A549 (cell line): ENCODE measurements around the gene RESF1. TPM values are rescaled to one million over a fixed set of nuclear protein-coding genes. Genes with fewer than 3 reads are reported as not detected.

Experiments used
- ATAC-seq, 2 experiments: fragments of 200-7000 bp in 1 of 2; fragments of >200 bp in 1 of 2; cut with Nextera tagmentation in 1 of 2; cut with Tn5 transposase in 1 of 2; 3 replicates each; pipeline versions ENCODE4 v1.8.0 to v1.9.1; 2018 to 2020; ENCODE audit warnings: mild to moderate bottlenecking in 1 of 2, moderate library complexity in 1 of 2
- CTCF ChIA-PET: fragments of 300-600 bp; sonication (Branson Sonifier 250); formaldehyde crosslinking; extraction: SDS; loops from one replicate; lab custom pipeline; 2021; ENCODE audit warnings: antibody characterized with exemption, inconsistent platforms; lab: Yijun Ruan, JAX
- POLR2A ChIA-PET: fragments of 350-600 bp; formaldehyde crosslinking; extraction: SDS; loops from one replicate; lab custom pipeline; 2021; ENCODE audit warnings: antibody characterized with exemption, inconsistent platforms; lab: Yijun Ruan, JAX
- DNase-seq, 2 experiments: peaks; one replicate each; pipeline versions ENCODE4 v3.0.0 to v3.0.0-alpha.2; 2011 to 2016; ENCODE audit warnings: low read depth in 1 of 2, low spot score in 1 of 2
- FAIRE-seq: peaks from 2 replicates; lab custom pipeline; 2011; peaks lifted over from hg19 to GRCh38; lab: Jason Lieb, UNC
- H3K27ac ChIP-seq, 2 experiments: fragments of >200 bp; sonication (Bioruptor Twin); formaldehyde crosslinking; 3 replicates each; pipeline ENCODE4 v1.5.1; 2016 to 2017
- H3K4me1 ChIP-seq: fragments of >200 bp; sonication (Bioruptor Twin); formaldehyde crosslinking; 3 replicates; pipeline ENCODE4 v1.6.1; 2016
- H3K4me2 ChIP-seq: fragments of >200 bp; sonication (Bioruptor Twin); formaldehyde crosslinking; 3 replicates; pipeline ENCODE4 v1.6.1; 2016
- H3K4me3 ChIP-seq: fragments of >200 bp; sonication (Bioruptor Twin); formaldehyde crosslinking; 3 replicates; pipeline ENCODE4 v1.5.1; 2016
- H3K9me3 ChIP-seq: fragments of >200 bp; sonication (Bioruptor Twin); formaldehyde crosslinking; 3 replicates; pipeline ENCODE4 v1.6.1; 2016
- CHD2 ChIP-seq: fragments of 150-350 bp; IDR thresholded peaks from 2 replicates; pipeline ENCODE4 v1.6.1; 2014; ENCODE audit warnings: low read length; ENCODE audit not compliant: partially characterized antibody
- ESRRA ChIP-seq: fragments of 150-350 bp; IDR thresholded peaks from 2 replicates; pipeline ENCODE4 v1.6.1; 2014; ENCODE audit warnings: mild to moderate bottlenecking, low read length, borderline replicate concordance
- FOSB ChIP-seq: fragments of 250-450 bp; sonication (Bioruptor Pico); IDR thresholded peaks from 2 replicates; pipeline ENCODE4 v1.5.0; 2020; ENCODE audit warnings: mild to moderate bottlenecking, moderate library complexity
- FOXS1 ChIP-seq: fragments of 250-450 bp; sonication (Bioruptor Pico); IDR thresholded peaks from 2 replicates; pipeline ENCODE4 v1.5.0; 2020; ENCODE audit warnings: mild to moderate bottlenecking, moderate library complexity
- HDAC2 ChIP-seq: fragments of 200-600 bp; sonication (generic); IDR thresholded peaks from 2 replicates; pipeline ENCODE4 v1.6.1; 2016
- HOXA7 ChIP-seq: fragments of 250-450 bp; sonication (Bioruptor Pico); IDR thresholded peaks from 2 replicates; pipeline ENCODE4 v1.5.0; 2020; ENCODE audit warnings: mild to moderate bottlenecking, moderate library complexity
- HOXB13 ChIP-seq: fragments of 250-450 bp; sonication (Bioruptor Pico); IDR thresholded peaks from 2 replicates; pipeline ENCODE4 v1.5.0; 2020; ENCODE audit warnings: low read depth, mild to moderate bottlenecking, moderate library complexity
- JUN ChIP-seq, 2 experiments: fragments of >200 bp; sonication (Bioruptor Twin); formaldehyde crosslinking; IDR thresholded peaks; 2 replicates in 1 of 2; 3 replicates in 1 of 2; pipeline ENCODE4 v1.6.1; 2016 to 2017
- JUNB ChIP-seq: fragments of >200 bp; sonication (Bioruptor Twin); formaldehyde crosslinking; IDR thresholded peaks from 2 replicates; pipeline ENCODE4 v1.6.1; 2016
- MAFK ChIP-seq: fragments of 450-650 bp; IDR thresholded peaks from 2 replicates; pipeline ENCODE4 v1.6.1; 2014; ENCODE audit not compliant: partially characterized antibody
- MAZ ChIP-seq: fragments of 150-350 bp; IDR thresholded peaks from 2 replicates; pipeline ENCODE4 v1.6.1; 2014; ENCODE audit warnings: antibody characterized with exemption, low read depth, low read length, borderline replicate concordance
- MYC ChIP-seq: IDR thresholded peaks from 2 replicates; pipeline ENCODE4 v1.6.1; 2012; ENCODE audit warnings: mild to moderate bottlenecking, inconsistent platforms, low read length, improper control_type of control experiment, borderline replicate concordance
- NR3C1 ChIP-seq: fragments of >200 bp; sonication (Bioruptor Twin); formaldehyde crosslinking; IDR thresholded peaks from 3 replicates; pipeline ENCODE4 v1.6.1; 2017
- POLR2A ChIP-seq: IDR thresholded peaks from 2 replicates; pipeline ENCODE4 v1.6.1; 2012; ENCODE audit warnings: mild to moderate bottlenecking, low read length
- POLR2AphosphoS2 ChIP-seq: conservative IDR thresholded peaks from 2 replicates; pipeline ENCODE4 v1.6.1; 2012; ENCODE audit warnings: low read length, improper control_type of control experiment, inconsistent platforms
- RAD21 ChIP-seq, 2 experiments: fragments of >200 bp in 1 of 2; sonication (Bioruptor Twin) in 1 of 2; formaldehyde crosslinking in 1 of 2; IDR thresholded peaks in 1 of 2; conservative IDR thresholded peaks in 1 of 2; 2 replicates in 1 of 2; 3 replicates in 1 of 2; pipeline ENCODE4 v1.6.1; 2012 to 2018; ENCODE audit warnings: inconsistent platforms in 1 of 2
- SMC3 ChIP-seq: fragments of >200 bp; sonication (Bioruptor Twin); formaldehyde crosslinking; IDR thresholded peaks from 3 replicates; pipeline ENCODE4 v1.6.1; 2018; ENCODE audit warnings: inconsistent platforms
- ZFP36 ChIP-seq: fragments of 450-650 bp; IDR thresholded peaks from 2 replicates; pipeline ENCODE4 v1.6.1; 2014; ENCODE audit warnings: borderline replicate concordance; ENCODE audit not compliant: partially characterized antibody
- ZNF302 ChIP-seq: fragments of 250-450 bp; sonication (Bioruptor Pico); IDR thresholded peaks from 2 replicates; pipeline ENCODE4 v1.9.0; 2021; ENCODE audit warnings: inconsistent platforms, mild to moderate bottlenecking, moderate library complexity
- ZSCAN20 ChIP-seq: fragments of 250-450 bp; sonication (Bioruptor Pico); IDR thresholded peaks from 2 replicates; pipeline ENCODE4 v1.8.0; 2022; ENCODE audit warnings: mild to moderate bottlenecking, moderate library complexity
- WGBS: methylation state at CpG from one replicate; pipeline ENCODE4 v1.1.6; 2017; ENCODE audit errors: missing lambda C conversion rate; 5-methylcytosine and 5-hydroxymethylcytosine counted together
- polyA plus RNA-seq, 4 experiments: library from polyadenylated mRNA; depleted of rRNA in 3 of 4; stranded (reverse); fragments of >200 nt; fragmentation: RNase III in 1 of 4; extraction: RNeasy Plus Mini Kit Qiagen cat#74134 plus additional on column Dnase treatment in 1 of 4; gene quantifications; 2 replicates in 3 of 4; 3 replicates in 1 of 4; pipeline ENCODE4 v1.2.3, GENCODE V29; 2011 to 2017
- TF ChIP-seq, protein P1 (sequence below): fragments of >200 bp; sonication (Bioruptor Twin); formaldehyde crosslinking; IDR thresholded peaks from 3 replicates; pipeline ENCODE4 v1.6.1; 2016
- TF ChIP-seq, protein P2 (sequence below): IDR thresholded peaks from 2 replicates; pipeline ENCODE4 v1.6.1; 2012
- TF ChIP-seq, protein P3 (sequence below): fragments of 200-600 bp; sonication (generic); IDR thresholded peaks from 2 replicates; pipeline ENCODE4 v1.6.1; 2016; ENCODE audit warnings: antibody characterized with exemption, mild to moderate bottlenecking, moderate library complexity
- TF ChIP-seq, protein P4 (sequence below): fragments of 250-450 bp; sonication (Bioruptor Pico); IDR thresholded peaks from 2 replicates; pipeline ENCODE4 v1.5.0; 2021; ENCODE audit warnings: mild to moderate bottlenecking, moderate library complexity, borderline replicate concordance

The RESF1 gene
- polyA plus RNA-seq, 2 of the 4 experiments (the other 2 are of a cell fraction) = 17.5 to 45.4 TPM

DNA sequence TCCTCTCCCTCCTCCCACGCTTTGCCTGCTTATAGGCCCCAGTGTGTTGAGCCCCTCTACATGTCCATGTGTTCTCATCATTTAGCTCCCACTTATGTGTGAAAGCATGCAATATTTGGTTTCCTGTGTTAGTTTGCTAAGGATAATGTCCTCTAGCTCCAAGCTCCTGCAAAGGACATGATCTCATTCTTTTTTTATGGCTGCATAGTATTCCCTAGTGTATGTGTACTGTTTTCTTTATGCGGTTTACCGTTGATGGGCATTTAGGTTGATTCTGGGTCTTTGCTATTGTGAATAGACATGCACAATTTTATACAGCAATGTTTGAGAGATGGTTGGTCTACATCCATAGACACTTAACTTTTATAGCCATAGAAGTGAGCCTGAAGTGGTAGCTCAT, 5.1 kb downstream of the RESF1 start:
- Histone ChIP-seq H3K4me1 (peaks cover 21% of the 10 kb centered on the region), H3K4me3 (no peak overlapping the region), H3K27ac (no peak overlapping the region), H3K4me2 (no peak overlapping the region), H3K9me3 (no peaks in the 10 kb centered on the region)
- WGBS = 96% methylated on average over 3 of the region's 3 CpGs
- ChIA-PET CTCF (interaction anchor here (1.3 kb wide), 1 partner anchor 96 kb away, joined by 4 read pairs; no protein-coding TSS in a partner anchor), POLR2A (no interaction called here)
- ATAC-seq (no peak), DNase-seq (no peak), FAIRE-seq (no peak)
- no peak for TF ChIP-seq MAZ
- TF ChIP-seq, protein P1, sequence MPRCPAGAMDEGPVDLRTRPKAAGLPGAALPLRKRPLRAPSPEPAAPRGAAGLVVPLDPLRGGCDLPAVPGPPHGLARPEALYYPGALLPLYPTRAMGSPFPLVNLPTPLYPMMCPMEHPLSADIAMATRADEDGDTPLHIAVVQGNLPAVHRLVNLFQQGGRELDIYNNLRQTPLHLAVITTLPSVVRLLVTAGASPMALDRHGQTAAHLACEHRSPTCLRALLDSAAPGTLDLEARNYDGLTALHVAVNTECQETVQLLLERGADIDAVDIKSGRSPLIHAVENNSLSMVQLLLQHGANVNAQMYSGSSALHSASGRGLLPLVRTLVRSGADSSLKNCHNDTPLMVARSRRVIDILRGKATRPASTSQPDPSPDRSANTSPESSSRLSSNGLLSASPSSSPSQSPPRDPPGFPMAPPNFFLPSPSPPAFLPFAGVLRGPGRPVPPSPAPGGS = no peak
- no peak for TF ChIP-seq ESRRA
- TF ChIP-seq ZNF302 = no peak
- TF ChIP-seq POLR2AphosphoS2 = no peak
- TF ChIP-seq CHD2 = no peak
- no peak for TF ChIP-seq JUN (IDR thresholded peaks at IDR 0.05)
- TF ChIP-seq JUNB = no peak
- no peak for TF ChIP-seq ZFP36
- TF ChIP-seq FOXS1 (CRISPR knock-in tag) = no peak
- TF ChIP-seq, protein P2, sequence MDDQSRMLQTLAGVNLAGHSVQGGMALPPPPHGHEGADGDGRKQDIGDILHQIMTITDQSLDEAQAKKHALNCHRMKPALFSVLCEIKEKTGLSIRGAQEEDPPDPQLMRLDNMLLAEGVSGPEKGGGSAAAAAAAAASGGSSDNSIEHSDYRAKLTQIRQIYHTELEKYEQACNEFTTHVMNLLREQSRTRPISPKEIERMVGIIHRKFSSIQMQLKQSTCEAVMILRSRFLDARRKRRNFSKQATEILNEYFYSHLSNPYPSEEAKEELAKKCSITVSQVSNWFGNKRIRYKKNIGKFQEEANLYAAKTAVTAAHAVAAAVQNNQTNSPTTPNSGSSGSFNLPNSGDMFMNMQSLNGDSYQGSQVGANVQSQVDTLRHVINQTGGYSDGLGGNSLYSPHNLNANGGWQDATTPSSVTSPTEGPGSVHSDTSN = no peak
- TF ChIP-seq, protein P3, sequence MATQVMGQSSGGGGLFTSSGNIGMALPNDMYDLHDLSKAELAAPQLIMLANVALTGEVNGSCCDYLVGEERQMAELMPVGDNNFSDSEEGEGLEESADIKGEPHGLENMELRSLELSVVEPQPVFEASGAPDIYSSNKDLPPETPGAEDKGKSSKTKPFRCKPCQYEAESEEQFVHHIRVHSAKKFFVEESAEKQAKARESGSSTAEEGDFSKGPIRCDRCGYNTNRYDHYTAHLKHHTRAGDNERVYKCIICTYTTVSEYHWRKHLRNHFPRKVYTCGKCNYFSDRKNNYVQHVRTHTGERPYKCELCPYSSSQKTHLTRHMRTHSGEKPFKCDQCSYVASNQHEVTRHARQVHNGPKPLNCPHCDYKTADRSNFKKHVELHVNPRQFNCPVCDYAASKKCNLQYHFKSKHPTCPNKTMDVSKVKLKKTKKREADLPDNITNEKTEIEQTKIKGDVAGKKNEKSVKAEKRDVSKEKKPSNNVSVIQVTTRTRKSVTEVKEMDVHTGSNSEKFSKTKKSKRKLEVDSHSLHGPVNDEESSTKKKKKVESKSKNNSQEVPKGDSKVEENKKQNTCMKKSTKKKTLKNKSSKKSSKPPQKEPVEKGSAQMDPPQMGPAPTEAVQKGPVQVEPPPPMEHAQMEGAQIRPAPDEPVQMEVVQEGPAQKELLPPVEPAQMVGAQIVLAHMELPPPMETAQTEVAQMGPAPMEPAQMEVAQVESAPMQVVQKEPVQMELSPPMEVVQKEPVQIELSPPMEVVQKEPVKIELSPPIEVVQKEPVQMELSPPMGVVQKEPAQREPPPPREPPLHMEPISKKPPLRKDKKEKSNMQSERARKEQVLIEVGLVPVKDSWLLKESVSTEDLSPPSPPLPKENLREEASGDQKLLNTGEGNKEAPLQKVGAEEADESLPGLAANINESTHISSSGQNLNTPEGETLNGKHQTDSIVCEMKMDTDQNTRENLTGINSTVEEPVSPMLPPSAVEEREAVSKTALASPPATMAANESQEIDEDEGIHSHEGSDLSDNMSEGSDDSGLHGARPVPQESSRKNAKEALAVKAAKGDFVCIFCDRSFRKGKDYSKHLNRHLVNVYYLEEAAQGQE = no peak
- TF ChIP-seq MYC = no peak
- no peak for TF ChIP-seq FOSB (CRISPR knock-in tag)
- TF ChIP-seq HDAC2 = no peak

DNA sequence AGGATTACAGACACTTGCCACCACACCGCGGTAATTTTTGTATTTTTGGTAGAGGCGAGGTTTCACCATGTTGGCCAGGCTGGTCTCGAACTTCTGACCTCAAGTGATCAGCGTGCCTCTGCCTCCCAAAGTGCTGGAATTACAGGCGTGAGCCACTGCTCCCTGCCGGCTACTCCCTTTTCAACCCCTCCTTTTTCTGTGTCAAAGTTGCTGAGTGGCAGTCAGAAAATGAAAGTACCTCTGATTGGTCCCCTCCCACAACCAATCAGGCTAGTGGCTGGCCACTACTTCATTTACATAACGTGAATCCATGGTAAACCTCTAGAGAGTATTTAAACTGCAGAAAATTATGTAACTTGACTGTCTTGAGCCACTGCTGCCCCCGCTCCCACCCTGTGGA, 5.9 kb downstream of the RESF1 start:
- Histone ChIP-seq H3K4me2 (no peak overlapping the region), H3K4me3 (no peak overlapping the region), H3K4me1 (peaks cover 24% of the 10 kb centered on the region), H3K9me3 (no peaks in the 10 kb centered on the region), H3K27ac (no peak overlapping the region)
- POLR2A ChIA-PET = no interaction called here
- ATAC-seq = no peak
- FAIRE-seq = no peak
- CTCF ChIA-PET = interaction anchor here (0.8 to 1.3 kb wide), 2 partner anchors 16 to 95 kb away, joined by 3 to 4 read pairs; no protein-coding TSS in a partner anchor
- no peak for DNase-seq
- 96% methylated on average over 9 of the region's 9 CpGs for WGBS
- TF ChIP-seq POLR2A (no peak), CHD2 (no peak), RAD21 (conservative IDR thresholded peaks at IDR 0.05 in 1 of 2, IDR thresholded peaks at IDR 0.05 in 1 of 2) (no peak), MAFK (no peak), SMC3 (no peak), HOXB13 (CRISPR knock-in tag) (no peak), ZSCAN20 (CRISPR knock-in tag) (no peak), HOXA7 (no peak), NR3C1 (no peak)
- TF ChIP-seq, protein P3 = no peak
- TF ChIP-seq, protein P4, sequence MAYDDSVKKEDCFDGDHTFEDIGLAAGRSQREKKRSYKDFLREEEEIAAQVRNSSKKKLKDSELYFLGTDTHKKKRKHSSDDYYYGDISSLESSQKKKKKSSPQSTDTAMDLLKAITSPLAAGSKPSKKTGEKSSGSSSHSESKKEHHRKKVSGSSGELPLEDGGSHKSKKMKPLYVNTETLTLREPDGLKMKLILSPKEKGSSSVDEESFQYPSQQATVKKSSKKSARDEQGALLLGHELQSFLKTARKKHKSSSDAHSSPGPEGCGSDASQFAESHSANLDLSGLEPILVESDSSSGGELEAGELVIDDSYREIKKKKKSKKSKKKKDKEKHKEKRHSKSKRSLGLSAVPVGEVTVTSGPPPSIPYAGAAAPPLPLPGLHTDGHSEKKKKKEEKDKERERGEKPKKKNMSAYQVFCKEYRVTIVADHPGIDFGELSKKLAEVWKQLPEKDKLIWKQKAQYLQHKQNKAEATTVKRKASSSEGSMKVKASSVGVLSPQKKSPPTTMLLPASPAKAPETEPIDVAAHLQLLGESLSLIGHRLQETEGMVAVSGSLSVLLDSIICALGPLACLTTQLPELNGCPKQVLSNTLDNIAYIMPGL (CRISPR knock-in tag) = no peak
- TF ChIP-seq, all 56 proteins: peak for 0
